Activated T-cell treated with anti-CD3 and anti-CD28 coated beads, Interleukin-2, amount 50 U/mL, for 1 hour (primary cell): ENCODE data around the gene ARHGAP10.

ENCODE experiments used
- DNase-seq: peaks from one replicate; pipeline ENCODE4 v3.0.0-alpha.2; 2020

ARHGAP10 gene

GRCh38 chr4:147733716-147734344 lies 1.9 kb downstream of the ARHGAP10 start:
- DNase-seq: no peak

DNA sequence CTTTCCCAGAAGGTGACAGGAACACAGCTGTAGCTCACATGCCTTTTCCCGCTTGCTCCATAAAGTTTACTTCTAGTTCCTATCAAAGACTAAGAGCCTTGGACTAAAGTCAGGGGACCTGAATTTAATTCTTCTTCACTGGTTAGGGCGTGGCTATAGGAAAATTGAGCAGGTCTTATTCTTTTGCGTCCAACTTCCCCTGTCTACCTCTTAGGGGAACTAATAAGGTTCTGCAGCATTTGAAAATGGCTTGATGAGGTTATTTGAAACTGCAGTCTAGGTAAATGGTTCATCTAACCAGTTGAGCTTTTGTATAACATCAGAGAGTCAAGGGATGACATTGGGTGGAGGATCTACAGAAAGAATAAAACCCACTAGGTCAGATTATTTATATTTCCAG lies 2.6 kb downstream of the ARHGAP10 start:
- DNase-seq: no peak

DNA sequence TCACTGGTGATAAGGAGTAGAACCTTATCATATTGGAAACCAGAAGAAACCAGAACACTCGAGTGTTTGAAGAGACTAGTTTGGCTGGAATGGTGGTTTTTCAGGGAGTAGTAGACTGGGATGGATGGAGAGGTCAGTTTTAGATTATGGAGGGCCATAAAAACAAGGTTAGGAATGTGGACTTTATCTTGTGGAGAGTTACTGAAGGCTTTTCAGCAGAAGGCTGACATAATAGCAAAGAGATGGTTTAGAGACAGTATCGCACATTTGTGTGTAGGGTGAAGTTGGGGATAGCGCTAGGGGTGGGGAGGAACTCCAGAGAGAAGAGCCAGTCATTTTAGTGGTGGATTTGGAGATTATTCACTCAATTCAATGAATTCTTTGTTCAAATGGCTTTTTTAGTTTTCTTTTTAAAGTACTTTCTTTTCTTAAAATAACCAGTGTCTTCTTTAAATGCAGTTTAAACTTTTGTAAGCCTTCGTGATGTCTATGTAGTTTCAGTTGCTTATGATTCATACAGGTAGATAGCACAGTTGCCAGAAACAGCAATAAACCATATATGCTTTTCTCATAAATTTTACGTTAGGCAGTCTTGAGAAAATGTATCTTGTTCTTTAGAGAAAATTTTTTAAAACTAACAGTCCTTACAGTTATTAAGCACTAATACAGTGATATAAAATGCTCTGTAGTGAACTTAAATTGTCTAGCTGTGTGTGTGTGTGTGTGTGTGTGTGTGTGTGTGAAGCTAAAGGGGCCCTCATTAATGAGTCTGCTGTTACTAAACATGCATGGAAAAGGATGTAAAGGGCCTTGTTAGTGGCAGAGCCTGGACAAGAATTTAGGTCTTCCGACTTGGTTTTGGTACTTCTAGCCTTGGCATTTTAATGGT lies 3.8 kb downstream of the ARHGAP10 start:
- no peak for DNase-seq

GRCh38 chr4:147736458-147736857 lies 4.6 kb downstream of the ARHGAP10 start:
- DNase-seq: no peak

- no peak for DNase-seq
Measured at GRCh38 chr4:147737623-147738022, 5.7 kb downstream of the ARHGAP10 start.

GRCh38 chr4:147739239-147739823 lies 7.4 kb downstream of the ARHGAP10 start:
- DNase-seq: no peak

GRCh38 chr4:147740176-147740575 lies 8.3 kb downstream of the ARHGAP10 start:
- no peak for DNase-seq

GRCh38 chr4:147741190-147741788 lies 9.4 kb downstream of the ARHGAP10 start:
- DNase-seq: no peak

DNA sequence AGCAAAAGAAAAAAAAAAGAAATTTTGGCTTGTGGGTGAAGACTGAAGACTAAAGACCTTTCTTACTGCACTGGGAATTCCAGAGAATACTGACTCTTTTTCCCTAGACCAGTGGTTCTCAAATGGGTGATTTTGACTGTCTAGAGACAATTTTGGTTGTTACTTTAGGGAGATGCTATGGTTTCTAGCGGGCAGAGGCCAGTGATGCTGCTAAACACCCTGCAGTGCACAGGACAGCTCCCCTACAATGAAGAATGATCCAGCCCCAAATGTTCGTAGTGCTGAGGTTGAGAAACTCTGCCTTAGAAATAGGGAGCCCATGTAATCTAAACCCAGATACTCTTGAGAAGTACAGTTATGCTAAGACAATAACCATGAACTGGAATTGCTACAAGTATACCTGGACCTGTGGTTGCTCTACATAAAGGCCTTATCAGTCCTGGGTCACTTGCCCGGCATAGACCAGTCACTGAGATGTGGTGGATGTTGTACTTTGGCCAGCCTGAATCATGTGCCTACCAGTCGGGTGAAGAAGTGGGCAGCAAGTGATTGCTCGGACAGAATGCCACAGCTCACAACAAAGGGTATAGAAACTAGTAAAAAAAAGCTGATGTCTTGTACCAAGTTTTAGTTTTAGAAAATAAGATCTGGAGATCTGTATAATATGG lies 16.0 kb downstream of the ARHGAP10 start:
- no peak for DNase-seq

- DNase-seq: no peak
Measured at GRCh38 chr4:147749811-147750321, 18.0 kb downstream of the ARHGAP10 start.

DNA sequence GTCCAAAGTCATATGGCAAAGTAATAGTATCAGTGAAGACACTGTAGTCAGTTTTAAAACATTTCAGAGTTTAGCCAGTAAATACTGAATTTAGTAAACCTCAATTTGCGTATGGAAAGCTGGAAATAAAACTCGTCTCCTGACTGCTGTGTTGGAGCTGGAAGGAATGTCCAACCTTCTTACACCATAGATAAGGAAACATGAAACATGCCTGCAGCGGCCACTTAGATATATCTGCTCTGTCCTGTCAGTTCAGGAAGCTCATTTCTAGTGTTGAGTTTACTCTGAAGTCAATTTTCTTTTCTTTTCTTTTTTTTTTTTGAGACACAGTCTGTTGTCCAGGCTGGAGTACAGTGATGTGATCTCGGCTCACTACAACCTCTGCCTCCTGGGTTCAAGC lies 21.2 kb downstream of the ARHGAP10 start:
- DNase-seq: no peak

DNA sequence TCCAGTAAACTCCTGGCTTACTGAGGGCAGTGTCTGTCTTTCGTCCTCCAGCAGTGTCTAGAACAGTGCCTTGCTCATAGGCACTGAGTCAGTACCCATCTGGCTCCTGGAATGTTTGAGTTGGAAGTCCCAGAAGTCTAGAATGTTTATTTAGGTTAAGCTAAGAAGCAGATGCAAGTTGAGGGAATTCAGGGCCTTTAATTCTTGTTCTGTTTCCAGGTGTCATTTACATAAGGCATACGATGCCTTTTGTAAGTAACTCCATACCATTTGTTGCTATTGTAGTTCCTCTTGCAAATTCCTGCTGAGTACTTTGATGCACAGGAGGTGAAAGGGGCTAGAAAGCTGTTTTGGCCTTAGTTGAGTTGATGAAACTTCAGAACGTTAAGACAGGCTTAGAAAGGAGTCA lies 22.2 kb downstream of the ARHGAP10 start:
- no peak for DNase-seq

GRCh38 chr4:147755561-147756295 lies 23.8 kb downstream of the ARHGAP10 start:
- no peak for DNase-seq

- no peak for DNase-seq
Measured at GRCh38 chr4:147756417-147756816, 24.5 kb downstream of the ARHGAP10 start.

- no peak for DNase-seq
Measured at GRCh38 chr4:147760176-147760575, 28.3 kb downstream of the ARHGAP10 start.

- no peak for DNase-seq
Measured at GRCh38 chr4:147760695-147761094, 28.8 kb downstream of the ARHGAP10 start.

GRCh38 chr4:147761218-147761883 lies 29.5 kb downstream of the ARHGAP10 start:
- no peak for DNase-seq

GRCh38 chr4:147764337-147764736 lies 32.4 kb downstream of the ARHGAP10 start:
- DNase-seq: no peak

DNA sequence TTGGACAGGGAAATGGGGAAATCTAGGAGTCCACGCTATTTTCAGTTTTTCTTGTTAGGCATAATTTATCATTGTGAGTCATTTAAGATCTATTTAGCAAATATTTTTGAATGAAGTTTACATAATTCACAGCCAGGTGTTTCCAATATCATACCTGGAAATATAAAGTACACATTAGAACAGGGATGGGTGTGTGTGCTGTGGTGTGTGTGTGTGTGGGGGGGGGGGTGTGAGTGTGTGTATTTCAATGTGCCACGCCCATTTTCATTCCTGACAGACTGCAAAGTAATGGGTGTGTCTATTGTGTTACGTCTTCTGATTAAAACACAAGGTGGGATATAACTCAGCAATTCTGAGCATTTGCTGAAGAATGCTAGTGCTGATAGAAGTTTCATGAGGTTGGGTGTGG lies 33.2 kb downstream of the ARHGAP10 start:
- no peak for DNase-seq

DNA sequence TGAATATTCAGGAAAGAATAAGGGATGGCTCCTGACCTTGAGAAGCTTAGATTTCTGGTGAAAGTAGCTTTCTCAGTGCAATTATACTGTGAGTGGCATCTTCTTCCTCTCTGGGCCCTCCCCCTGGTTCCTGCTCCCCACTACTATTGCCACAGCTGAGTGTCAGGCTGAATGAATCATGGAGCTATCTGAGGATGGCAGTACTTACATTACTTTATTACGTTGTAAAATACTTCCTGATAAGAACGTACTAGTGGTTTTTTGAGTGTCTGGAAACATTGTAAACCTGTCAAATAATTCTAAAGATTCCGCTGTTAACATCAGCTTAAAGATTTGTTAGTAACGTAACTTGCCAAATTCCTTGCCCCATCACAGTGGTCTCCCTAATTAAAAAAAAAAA lies 36.2 kb downstream of the ARHGAP10 start:
- no peak for DNase-seq

DNA sequence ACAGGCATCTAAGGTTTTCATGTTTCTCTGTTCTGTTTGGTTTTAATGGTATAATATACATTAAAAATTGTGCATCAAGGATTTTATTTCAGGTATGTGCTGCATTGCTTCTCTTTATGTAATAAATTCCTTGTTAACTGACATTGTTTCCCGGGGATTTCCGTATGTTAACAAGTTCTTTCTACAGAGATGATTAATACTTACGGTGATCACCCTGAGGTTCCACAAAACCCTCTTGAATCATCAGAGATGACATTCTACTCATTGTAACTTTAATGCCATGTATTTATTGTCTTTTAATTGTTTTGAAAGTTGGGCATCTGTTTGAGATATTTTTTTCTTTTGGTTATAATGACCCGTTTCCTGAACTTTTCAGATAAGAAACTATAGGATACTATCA lies 37.5 kb downstream of the ARHGAP10 start:
- no peak for DNase-seq

DNA sequence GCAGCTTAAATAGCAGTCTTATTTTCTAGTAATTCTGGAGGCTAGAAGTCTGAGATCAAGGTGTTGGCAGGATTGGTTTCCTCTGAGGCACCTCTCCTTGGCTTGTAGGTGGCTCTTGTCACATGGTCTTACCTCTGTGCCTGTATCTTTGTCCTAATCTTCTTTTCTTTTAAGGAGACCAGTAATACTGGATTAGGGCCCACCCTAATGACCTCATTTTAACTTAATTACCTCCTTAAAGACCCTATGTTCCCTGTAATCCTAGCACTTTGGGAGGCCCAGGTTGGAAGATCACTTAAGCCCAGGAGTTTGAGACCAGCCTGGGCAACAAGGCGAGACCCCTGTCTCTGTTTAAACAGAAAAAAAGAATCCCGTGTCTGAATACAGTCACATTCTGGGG lies 38.9 kb downstream of the ARHGAP10 start:
- no peak for DNase-seq
